HG03565 (cell line): ENCODE measurements around the gene PPA1.
"Not testable (repeated sequence)": the region's sequence is repeated elsewhere in the genome, so short reads cannot be mapped to it uniquely, and the experiment has no call there.

Source experiments
- ATAC-seq: cut with Tn5 transposase; IDR thresholded peaks from one replicate; pipeline ENCODE4 v1.9.1; 2021; ENCODE audit warnings: mild to moderate bottlenecking, moderate library complexity; ENCODE audit not compliant: unreplicated experiment

PPA1 gene

DNA sequence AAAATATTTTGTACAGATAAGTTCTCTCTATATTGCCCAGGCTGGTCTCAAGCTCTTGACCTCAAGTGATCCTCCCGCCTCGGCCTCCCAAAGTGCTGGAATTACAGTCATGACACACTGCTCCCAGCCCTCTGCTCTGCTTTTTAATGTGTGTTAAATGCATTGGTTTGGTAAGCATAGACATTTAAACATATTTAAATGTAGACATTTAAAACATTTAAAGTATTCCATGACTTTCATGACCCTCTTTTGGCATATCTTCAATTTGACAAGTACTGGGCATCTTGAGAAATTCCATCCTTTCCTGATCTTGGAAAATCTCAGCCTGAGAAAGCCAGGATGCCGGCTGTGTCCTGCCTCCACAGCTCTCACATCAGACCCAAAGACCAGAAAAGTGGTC, 57.7 kb downstream of the PPA1 start:
- no peak for ATAC-seq

- no peak for ATAC-seq
These were observed 59.0 kb downstream of the PPA1 start for GRCh38 chr10:70174058-70174741.

DNA sequence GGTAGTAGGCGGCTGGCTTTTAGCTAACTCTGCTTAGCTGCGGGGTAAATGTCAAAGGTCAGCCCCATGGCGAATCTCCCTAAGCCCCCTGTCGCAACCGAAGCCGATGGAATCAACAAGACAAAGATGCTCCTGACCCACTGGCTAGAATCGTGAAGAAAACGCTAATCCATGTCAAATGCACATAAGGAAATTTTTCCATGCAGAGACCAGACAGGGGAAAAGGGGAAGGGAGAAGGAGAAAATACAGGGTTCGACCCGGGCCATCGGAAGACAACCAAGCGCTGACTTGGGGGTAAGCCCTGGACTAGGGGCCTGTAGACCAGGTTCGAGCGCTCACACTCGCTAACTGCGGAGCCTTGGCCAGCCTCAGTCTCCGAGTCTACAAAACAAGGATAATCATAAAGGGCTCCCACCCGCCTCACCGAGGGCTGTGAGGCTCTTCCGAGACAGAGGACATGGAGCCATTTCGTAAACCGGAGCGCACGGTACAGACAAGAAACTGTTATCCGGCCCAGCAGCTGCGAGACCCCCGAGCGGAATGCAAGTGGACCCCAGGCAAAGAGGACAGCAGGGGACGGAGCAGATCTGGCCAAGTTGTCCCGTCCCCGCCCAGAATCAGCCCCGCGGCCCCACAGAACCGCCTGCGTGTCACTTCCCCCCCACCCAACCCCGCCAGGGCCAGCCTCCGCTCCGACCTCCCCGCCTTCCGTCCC, 63.4 kb downstream of the PPA1 start:
- no peak for ATAC-seq

GRCh38 chr10:70169011-70169410, 64.2 kb downstream of the PPA1 start:
- no peak for ATAC-seq

GRCh38 chr10:70167246-70167645, 66.0 kb downstream of the PPA1 start:
- ATAC-seq = no peak

DNA sequence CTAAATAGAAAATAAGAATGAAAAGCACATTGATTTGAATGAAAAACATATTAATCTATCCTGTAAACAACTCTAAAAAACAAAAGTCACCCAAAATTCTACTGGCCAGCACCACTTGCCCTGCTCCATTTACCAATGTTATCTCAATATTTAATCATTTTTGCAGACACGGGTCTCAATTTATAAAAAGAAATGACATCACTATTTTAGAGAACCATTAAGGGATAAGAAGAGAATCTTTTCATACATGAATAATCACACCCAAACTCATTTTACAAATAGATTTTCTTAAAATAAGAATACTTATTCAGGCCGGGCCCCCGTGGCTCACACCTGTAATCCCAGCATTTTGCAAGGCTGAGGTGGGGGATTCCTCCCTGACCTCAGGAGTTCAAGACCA, 66.8 kb downstream of the PPA1 start:
- no peak for ATAC-seq

- ATAC-seq = no peak
These were observed 69.1 kb downstream of the PPA1 start for GRCh38 chr10:70164163-70164562.

GRCh38 chr10:70163448-70163847, 69.8 kb downstream of the PPA1 start:
- ATAC-seq = no peak

- ATAC-seq = peak; percentile 53
These were observed 70.4 kb downstream of the PPA1 start for GRCh38 chr10:70162892-70163201.

- ATAC-seq = peak; percentile 12
These were observed 70.9 kb downstream of the PPA1 start for GRCh38 chr10:70162151-70162891.

DNA sequence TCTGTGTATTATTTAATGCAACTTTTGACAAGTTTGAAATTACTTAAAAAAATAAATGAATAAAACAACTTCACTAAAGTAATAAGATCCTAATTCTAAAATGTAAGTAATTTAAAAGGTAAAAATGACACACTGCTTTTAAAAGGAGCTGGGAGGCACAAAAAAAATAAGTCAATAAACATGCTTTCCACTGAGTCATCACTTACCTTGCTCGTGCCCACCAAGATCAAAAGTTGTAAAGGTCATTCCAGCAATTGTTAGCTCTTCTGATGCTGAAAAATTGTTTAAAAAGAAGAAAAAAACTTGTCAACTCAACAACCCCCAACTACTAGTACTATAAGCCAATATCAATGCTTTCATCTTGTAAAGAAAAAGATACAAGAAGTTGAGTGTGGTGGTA, 72.4 kb downstream of the PPA1 start:
- ATAC-seq = no peak

DNA sequence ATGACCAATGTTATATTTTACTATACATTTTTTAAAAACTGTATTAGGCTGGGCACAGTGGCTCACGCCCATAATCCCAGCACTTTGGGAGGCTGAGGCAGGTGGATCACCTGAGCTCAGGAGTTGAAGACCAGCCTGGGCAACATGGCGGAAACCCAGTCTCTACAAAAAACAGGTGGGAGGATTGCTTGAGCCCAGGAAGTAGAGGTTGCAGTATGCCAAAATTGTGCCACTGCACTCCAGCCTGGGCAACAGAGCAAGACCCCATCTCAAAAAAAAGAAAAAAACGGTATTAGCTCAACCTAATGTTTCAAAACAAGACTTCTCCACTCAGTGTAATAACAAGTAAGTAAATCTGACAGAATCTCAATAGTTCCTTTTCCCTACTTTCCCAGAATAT, 73.9 kb downstream of the PPA1 start:
- ATAC-seq = not testable (repeated sequence)

- no peak for ATAC-seq
These were observed 75.1 kb downstream of the PPA1 start for GRCh38 chr10:70158113-70158512.

DNA sequence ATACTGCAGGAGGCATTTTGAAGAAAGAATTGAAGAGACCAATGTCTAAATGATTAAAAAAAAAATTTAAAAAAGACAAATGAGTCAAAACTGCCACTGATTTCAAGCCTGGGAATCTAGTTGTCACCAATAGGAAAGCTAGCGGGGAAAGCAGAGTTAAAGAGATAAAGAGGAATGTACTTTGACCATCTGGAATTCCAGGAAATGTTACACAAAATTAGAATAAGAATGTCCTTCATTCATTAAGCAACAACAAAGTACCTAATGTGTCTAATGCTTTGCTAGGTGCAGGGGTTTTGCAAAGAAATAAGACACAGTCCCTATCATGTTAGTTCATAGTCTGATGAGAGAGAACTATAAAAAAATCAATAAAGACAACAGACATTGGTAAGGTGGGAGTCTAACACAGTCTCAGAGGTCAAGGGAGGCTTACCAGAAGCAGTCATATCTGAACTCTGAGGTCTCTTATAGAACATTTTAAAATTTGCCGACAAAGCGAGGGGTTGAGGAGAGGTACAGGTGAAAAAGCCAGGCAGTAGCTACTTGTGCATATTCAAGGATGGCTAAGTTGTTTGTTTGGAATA, 77.9 kb downstream of the PPA1 start:
- ATAC-seq = no peak
